Measurements from ENCODE around the gene MAB21L1. TPM values are rescaled to one million over a fixed set of nuclear protein-coding genes. Genes with fewer than 3 reads are reported as not detected.
A peak's percentile ranks its signal among the peaks of the same experiment; 100 is the strongest.

The MAB21L1 gene
- total and polyA plus RNA-seq, 2 experiments from 2014 or later: 0.78 TPM; not detected in 1

DNA sequence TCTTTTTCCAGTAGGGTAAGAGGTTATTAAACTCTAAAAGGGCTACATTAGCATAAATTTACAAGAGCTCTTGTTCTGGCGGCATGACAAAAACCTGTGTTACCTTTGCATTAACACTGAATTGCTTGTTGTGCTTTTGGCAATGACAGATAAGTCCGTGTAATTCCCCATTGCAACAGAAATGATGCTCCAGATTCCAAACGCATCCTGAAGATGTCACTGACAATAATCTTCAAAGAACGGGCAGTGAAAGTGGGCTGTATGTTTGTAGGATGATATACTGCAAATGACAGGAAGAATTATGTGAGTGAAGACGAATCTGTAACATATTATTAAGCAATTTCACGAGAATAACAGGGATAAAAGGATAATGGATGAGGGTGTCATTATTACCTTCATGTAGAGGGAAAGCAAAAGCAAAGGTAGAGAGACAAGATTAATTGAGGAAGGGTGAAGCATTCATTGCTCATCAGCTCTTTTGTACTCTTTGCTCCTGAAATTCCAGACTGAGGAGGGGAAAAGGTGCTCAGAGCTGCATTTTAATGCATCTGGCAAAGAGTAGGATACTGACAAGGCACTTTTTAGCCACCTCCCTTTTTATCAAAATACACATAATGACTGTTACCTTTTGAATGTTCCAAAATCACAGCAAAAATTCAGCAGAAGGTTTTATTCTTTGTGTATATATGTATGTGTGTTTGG is 38.5 kb upstream of the MAB21L1 start:
- H3K9me2 ChIP-seq (ENCODE audit: insufficient read depth): no peaks in the 10 kb centered on the region
- no peaks in the 10 kb centered on the region for H4K20me1 ChIP-seq (replicated peaks; ENCODE audit: insufficient read depth)
- no peak overlapping the region for H2AFZ ChIP-seq
- peak overlapping the region; percentile 52 for H3K4me2 ChIP-seq
- ATAC-seq (peak; percentile 66), DNase-seq (ENCODE audit: low spot score) (peak; percentile 42)
- H3K4me1 ChIP-seq (ENCODE audit: insufficient read depth): peaks cover 21% of the 10 kb centered on the region
- Mint-ChIP-seq H3K9me3 (no peaks in the 10 kb centered on the region), H3K27me3 (ENCODE audit: insufficient read depth, low read depth, poor library complexity) (no peaks in the 10 kb centered on the region), H3K4me1 (peaks cover 24% of the 10 kb centered on the region), H3K27ac (peak overlapping the region; percentile 1; the same call in 1 of the 2 replicates), H3K36me3 (ENCODE audit: low read depth) (no peaks in the 10 kb centered on the region), H3K4me3 (peak overlapping the region; percentile 12; the same call in 1 of the 3 replicates)
- H3K36me3 ChIP-seq (ENCODE audit: insufficient read depth): no peaks in the 10 kb centered on the region
- no peaks in the 10 kb centered on the region for H3F3A ChIP-seq (replicated peaks; ENCODE audit: low read depth)
- H3K27ac ChIP-seq (ENCODE audit: low read depth): no peak overlapping the region
- H3K79me2 ChIP-seq (replicated peaks; ENCODE audit: insufficient read depth): no peaks in the 10 kb centered on the region
- no peaks in the 10 kb centered on the region for H3K27me3 ChIP-seq (ENCODE audit: insufficient read depth)
- TF ChIP-seq, protein P1, sequence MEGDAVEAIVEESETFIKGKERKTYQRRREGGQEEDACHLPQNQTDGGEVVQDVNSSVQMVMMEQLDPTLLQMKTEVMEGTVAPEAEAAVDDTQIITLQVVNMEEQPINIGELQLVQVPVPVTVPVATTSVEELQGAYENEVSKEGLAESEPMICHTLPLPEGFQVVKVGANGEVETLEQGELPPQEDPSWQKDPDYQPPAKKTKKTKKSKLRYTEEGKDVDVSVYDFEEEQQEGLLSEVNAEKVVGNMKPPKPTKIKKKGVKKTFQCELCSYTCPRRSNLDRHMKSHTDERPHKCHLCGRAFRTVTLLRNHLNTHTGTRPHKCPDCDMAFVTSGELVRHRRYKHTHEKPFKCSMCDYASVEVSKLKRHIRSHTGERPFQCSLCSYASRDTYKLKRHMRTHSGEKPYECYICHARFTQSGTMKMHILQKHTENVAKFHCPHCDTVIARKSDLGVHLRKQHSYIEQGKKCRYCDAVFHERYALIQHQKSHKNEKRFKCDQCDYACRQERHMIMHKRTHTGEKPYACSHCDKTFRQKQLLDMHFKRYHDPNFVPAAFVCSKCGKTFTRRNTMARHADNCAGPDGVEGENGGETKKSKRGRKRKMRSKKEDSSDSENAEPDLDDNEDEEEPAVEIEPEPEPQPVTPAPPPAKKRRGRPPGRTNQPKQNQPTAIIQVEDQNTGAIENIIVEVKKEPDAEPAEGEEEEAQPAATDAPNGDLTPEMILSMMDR (conservative IDR thresholded peaks at IDR 0.05; ENCODE audit: low read depth in 2 of 2): no peak
- no peak for TF ChIP-seq EZH2 (IDR thresholded peaks at IDR 0.05; ENCODE audit: low read depth, unreplicated experiment)
- no peak for TF ChIP-seq NANOG (IDR thresholded peaks at IDR 0.05; ENCODE audit: borderline replicate concordance)
- TF ChIP-seq REST (IDR thresholded peaks at IDR 0.05; ENCODE audit: unreplicated experiment): no peak
- TF ChIP-seq EZH2phosphoT487 (IDR thresholded peaks at IDR 0.05; ENCODE audit: unreplicated experiment): no peak
- no peak for TF ChIP-seq JUNB (IDR thresholded peaks at IDR 0.05; ENCODE audit: unreplicated experiment)
- H3K4me3 ChIP-seq: peak overlapping the region; percentile 21

DNA sequence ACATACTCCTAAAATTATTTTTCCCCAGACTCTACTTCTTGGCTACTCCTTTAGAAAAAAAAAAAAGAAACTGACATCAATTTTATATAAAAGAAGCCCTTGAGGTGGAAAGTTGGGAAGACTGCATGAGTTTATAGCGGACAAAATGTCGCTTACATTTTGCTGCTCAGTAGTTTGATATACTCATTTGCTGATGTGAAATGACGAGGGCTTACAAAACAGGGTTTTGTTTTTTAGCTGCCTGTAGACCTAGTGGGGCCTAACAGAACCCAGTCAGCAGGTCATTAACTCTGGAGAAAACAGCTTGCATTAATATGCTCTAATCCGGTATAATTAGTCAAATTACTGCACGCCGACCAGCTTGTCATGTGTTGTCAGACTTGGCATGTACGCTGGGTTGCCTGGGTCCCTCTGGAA is 37.6 kb upstream of the MAB21L1 start:
- Mint-ChIP-seq H3K4me3 (no peak overlapping the region), H3K9me3 (no peaks in the 10 kb centered on the region), H3K36me3 (ENCODE audit: low read depth) (no peaks in the 10 kb centered on the region), H3K27me3 (ENCODE audit: insufficient read depth, low read depth, poor library complexity) (no peaks in the 10 kb centered on the region), H3K27ac (no peak overlapping the region), H3K4me1 (peaks cover 24% of the 10 kb centered on the region)
- Histone ChIP-seq H2AFZ (no peak overlapping the region), H3K4me3 (no peak overlapping the region), H3K79me2 (replicated peaks; ENCODE audit: insufficient read depth) (no peaks in the 10 kb centered on the region), H3K4me1 (ENCODE audit: insufficient read depth) (peaks cover 21% of the 10 kb centered on the region), H3K36me3 (ENCODE audit: insufficient read depth) (no peaks in the 10 kb centered on the region), H3K4me2 (peak overlapping the region; percentile 52), H3K27ac (ENCODE audit: low read depth) (no peak overlapping the region), H3K27me3 (ENCODE audit: insufficient read depth) (no peaks in the 10 kb centered on the region), H4K20me1 (replicated peaks; ENCODE audit: insufficient read depth) (no peaks in the 10 kb centered on the region), H3K9me2 (ENCODE audit: insufficient read depth) (no peaks in the 10 kb centered on the region), H3F3A (replicated peaks; ENCODE audit: low read depth) (no peaks in the 10 kb centered on the region)
- DNase-seq (ENCODE audit: low spot score): no peak
- ATAC-seq: no peak
- TF ChIP-seq REST (IDR thresholded peaks at IDR 0.05; ENCODE audit: unreplicated experiment) (no peak), JUNB (IDR thresholded peaks at IDR 0.05; ENCODE audit: unreplicated experiment) (no peak), NANOG (IDR thresholded peaks at IDR 0.05; ENCODE audit: borderline replicate concordance) (no peak), CREB1 (CRISPR knock-in tag; IDR thresholded peaks at IDR 0.05; ENCODE audit: low read depth) (no peak)
- TF ChIP-seq, protein P2, sequence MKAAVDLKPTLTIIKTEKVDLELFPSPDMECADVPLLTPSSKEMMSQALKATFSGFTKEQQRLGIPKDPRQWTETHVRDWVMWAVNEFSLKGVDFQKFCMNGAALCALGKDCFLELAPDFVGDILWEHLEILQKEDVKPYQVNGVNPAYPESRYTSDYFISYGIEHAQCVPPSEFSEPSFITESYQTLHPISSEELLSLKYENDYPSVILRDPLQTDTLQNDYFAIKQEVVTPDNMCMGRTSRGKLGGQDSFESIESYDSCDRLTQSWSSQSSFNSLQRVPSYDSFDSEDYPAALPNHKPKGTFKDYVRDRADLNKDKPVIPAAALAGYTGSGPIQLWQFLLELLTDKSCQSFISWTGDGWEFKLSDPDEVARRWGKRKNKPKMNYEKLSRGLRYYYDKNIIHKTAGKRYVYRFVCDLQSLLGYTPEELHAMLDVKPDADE (IDR thresholded peaks at IDR 0.05): no peak

Measured in GM23338 (cell line).